ENCODE data around the gene TST.

GRCh38 chr22:37018086-37018814 lies 997 bp downstream of the TST start:
- TF ChIP-seq POLR2AphosphoS5 (IDR thresholded peaks at IDR 0.05; ENCODE audit: low read depth, low read length) (no peak), REST (IDR thresholded peaks at IDR 0.05; ENCODE audit: low read depth, low read length) (no peak), CTCF (IDR thresholded peaks at IDR 0.05) (no peak), MAX (IDR thresholded peaks at IDR 0.05; ENCODE audit: low read depth) (no peak), JUND (IDR thresholded peaks at IDR 0.05) (no peak), PBX3 (IDR thresholded peaks at IDR 0.05) (no peak), RFX5 (IDR thresholded peaks at IDR 0.05; ENCODE audit: low read length) (no peak)

Data from SK-N-SH (cell line).